HEK293T (cell line): ENCODE results near the gene IER5.

Source experiments
- ARNT ChIP-seq: fragments of 450-650 bp; IDR thresholded peaks from 2 replicates; pipeline ENCODE4 v1.6.1; 2017; ENCODE audit warnings: mild to moderate bottlenecking
- BHLHE40 ChIP-seq: fragments of 450-650 bp; IDR thresholded peaks from 2 replicates; pipeline ENCODE4 v1.6.1; 2016; ENCODE audit warnings: mild to moderate bottlenecking, moderate library complexity, borderline replicate concordance
- CTBP1 ChIP-seq: fragments of 450-650 bp; IDR thresholded peaks from 2 replicates; pipeline ENCODE4 v1.6.1; 2016; ENCODE audit warnings: borderline replicate concordance
- ELF4 ChIP-seq: fragments of 450-650 bp; IDR thresholded peaks from 2 replicates; pipeline ENCODE4 v1.6.1; 2017; ENCODE audit warnings: antibody characterized with exemption
- FOXA1 ChIP-seq: fragments of 450-650 bp; IDR thresholded peaks from 2 replicates; pipeline ENCODE4 v1.6.1; 2016; ENCODE audit warnings: mild to moderate bottlenecking
- FOXK2 ChIP-seq: fragments of 450-650 bp; IDR thresholded peaks from 2 replicates; pipeline ENCODE4 v1.6.1; 2016; ENCODE audit warnings: mild to moderate bottlenecking
- FOXM1 ChIP-seq: fragments of 450-650 bp; IDR thresholded peaks from 2 replicates; pipeline ENCODE4 v1.6.1; 2017; ENCODE audit warnings: mild to moderate bottlenecking, borderline replicate concordance
- NFRKB ChIP-seq: fragments of 450-650 bp; IDR thresholded peaks from 2 replicates; pipeline ENCODE4 v1.6.1; 2016; ENCODE audit warnings: mild to moderate bottlenecking, moderate library complexity
- PKNOX1 ChIP-seq: fragments of 450-650 bp; IDR thresholded peaks from 2 replicates; pipeline ENCODE4 v1.6.1; 2016
- SP1 ChIP-seq: fragments of 450-650 bp; IDR thresholded peaks from 2 replicates; pipeline ENCODE4 v1.6.1; 2017
- ZNF384 ChIP-seq: fragments of 450-650 bp; IDR thresholded peaks from 2 replicates; pipeline ENCODE4 v1.6.1; 2016

DNA sequence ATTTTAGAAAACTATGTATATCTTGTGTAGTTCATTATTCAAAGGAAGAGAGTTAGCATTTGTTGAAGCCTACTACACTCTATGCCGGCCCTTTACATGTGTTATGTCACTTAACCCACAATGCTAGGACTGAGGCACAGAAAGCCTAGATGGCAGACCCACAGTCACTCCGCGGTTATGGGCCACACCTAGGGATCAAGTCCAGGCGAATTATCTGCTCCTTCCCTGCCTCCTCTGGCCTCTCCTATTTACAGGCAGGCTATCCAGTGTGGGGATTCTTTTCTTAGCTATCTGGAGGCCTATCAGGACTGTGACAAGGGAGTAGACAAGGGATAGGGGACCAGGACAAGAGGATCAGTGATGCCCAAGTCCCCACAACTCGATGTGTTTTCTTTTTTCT, 33.0 kb downstream of the IER5 start:
- TF ChIP-seq FOXK2 (no peak), PKNOX1 (no peak), FOXA1 (no peak), SP1 (no peak), NFRKB (no peak), ARNT (no peak), ELF4 (no peak), ZNF384 (no peak), CTBP1 (no peak), BHLHE40 (no peak), FOXM1 (no peak)
